A673 (cell line): ENCODE data around the gene SEMA5A. TPM values are rescaled to one million over a fixed set of nuclear protein-coding genes. Genes with fewer than 3 reads are reported as not detected.

Source experiments
- BruUV-seq: library from RNA; stranded (reverse); fragments of 400-500 nt; replicated peaks from 2 replicates; lab custom pipeline; 2021; lab: Mats Ljungman, UMichigan
- CTCF ChIA-PET: fragments of 300-600 bp; sonication (Branson Sonifier 250); formaldehyde crosslinking; loops from one replicate; lab custom pipeline; 2022; ENCODE audit warnings: antibody characterized with exemption; lab: Charles Lee
- POLR2A ChIA-PET: fragments of 300-600 bp; sonication (Branson Sonifier 250); formaldehyde crosslinking; loops from one replicate; lab custom pipeline; 2022; ENCODE audit warnings: antibody characterized with exemption; ENCODE audit not compliant: low non-redundant PET; lab: Charles Lee
- DNase-seq: peaks from one replicate; pipeline ENCODE4 v3.0.0-alpha.2; 2015; ENCODE audit warnings: low spot score
- H3K27ac ChIP-seq: fragments of 200-600 bp; sonication (generic); 2 replicates; pipeline ENCODE4 v1.5.1; 2016; ENCODE audit warnings: mixed run types, low read depth, mild to moderate bottlenecking, mixed read lengths, antibody characterized with exemption, low read length; ENCODE audit not compliant: poor library complexity, severe bottlenecking
- H3K27me3 ChIP-seq: fragments of 200-600 bp; sonication (generic); replicated peaks from 2 replicates; pipeline ENCODE4 v1.6.1; 2017; ENCODE audit warnings: mixed run types, low read depth, mild to moderate bottlenecking, mixed read lengths, antibody characterized with exemption, low read length; ENCODE audit not compliant: insufficient read depth, poor library complexity
- H3K36me3 ChIP-seq: fragments of 200-600 bp; sonication (generic); 2 replicates; pipeline ENCODE4 v1.6.1; 2016; ENCODE audit warnings: mixed run types, mild to moderate bottlenecking, mixed read lengths, antibody characterized with exemption, low read length; ENCODE audit not compliant: insufficient read depth, poor library complexity, severe bottlenecking
- H3K4me1 ChIP-seq: fragments of 200-600 bp; sonication (generic); 2 replicates; pipeline ENCODE4 v1.6.1; 2017; ENCODE audit warnings: mixed run types, mild to moderate bottlenecking, mixed read lengths, antibody characterized with exemption, low read length; ENCODE audit not compliant: insufficient read depth, poor library complexity, severe bottlenecking
- H3K4me3 ChIP-seq: fragments of 200-600 bp; sonication (generic); 2 replicates; pipeline ENCODE4 v1.5.1; 2016; ENCODE audit warnings: low read depth, mixed run types, mild to moderate bottlenecking, mixed read lengths, low read length; ENCODE audit not compliant: poor library complexity, severe bottlenecking
- H3K9me3 ChIP-seq: fragments of 200-600 bp; sonication (generic); 2 replicates; pipeline ENCODE4 v1.6.1; 2016; ENCODE audit warnings: mixed run types, low read depth, mild to moderate bottlenecking, mixed read lengths, antibody characterized with exemption, low read length; ENCODE audit not compliant: poor library complexity, severe bottlenecking
- EZH2 ChIP-seq: fragments of 200-600 bp; sonication (generic); IDR thresholded peaks from 2 replicates; pipeline ENCODE4 v1.6.1; 2017; ENCODE audit warnings: borderline replicate concordance, low read depth, mild to moderate bottlenecking, mixed read lengths, antibody characterized with exemption, low read length; ENCODE audit not compliant: poor library complexity, severe bottlenecking
- intact Hi-C: fragments of 100-400 bp; cut with micrococcal nuclease; formaldehyde crosslinking; loops from one replicate; pipeline ENCODE4 v1.10.0; 2022; ENCODE audit not compliant: unreplicated experiment
- total RNA-seq: library from RNA; stranded (reverse); gene quantifications from 2 replicates; pipeline ENCODE4 v1.2.3, GENCODE V29; 2021
- TF ChIP-seq, protein P1 (sequence below): fragments of 300-800, 200-600 bp; sonication (generic); conservative IDR thresholded peaks from 2 replicates; pipeline ENCODE4 v1.5.1; 2017; ENCODE audit warnings: low read depth, mild to moderate bottlenecking, antibody characterized with exemption, low read length, moderate library complexity, mixed read lengths

The SEMA5A gene
- total RNA-seq, 1 experiment from 2014 or later: 0.17 TPM

DNA sequence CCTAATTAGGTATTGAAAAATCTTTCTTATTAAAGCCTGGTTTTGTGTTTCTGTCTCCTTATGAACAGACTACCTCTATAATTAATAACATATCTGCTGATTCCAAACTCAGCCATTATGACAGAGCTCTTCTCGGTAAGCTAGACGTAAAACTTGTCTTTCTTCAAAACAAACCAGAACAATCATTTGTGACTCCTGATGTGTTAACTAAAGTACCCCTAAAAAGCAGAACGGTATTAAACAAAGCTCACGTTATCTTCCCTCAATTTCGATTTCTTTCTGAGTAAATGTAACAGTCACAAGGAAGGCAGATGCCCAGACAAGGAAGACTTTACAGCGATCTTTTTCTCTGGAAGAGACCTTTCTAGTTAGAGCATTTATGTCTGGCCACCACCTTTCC lies 1.8 kb downstream of the SEMA5A start:
- ChIA-PET POLR2A (no interaction called here), CTCF (no interaction called here)
- peaks cover 28% of the 10 kb centered on the region for H3K27me3 ChIP-seq
- H3K9me3 ChIP-seq: no peaks in the 10 kb centered on the region
- H3K36me3 ChIP-seq: no peaks in the 10 kb centered on the region
- no TSS peak for BruUV-seq
- DNase-seq: no peak
- H3K27ac ChIP-seq: no peak overlapping the region
- intact Hi-C loops: loop anchor here (5.0 kb wide), 2 partner anchors 182 to 1617 kb away; no protein-coding TSS in a partner anchor
- H3K4me1 ChIP-seq: peaks cover 11% of the 10 kb centered on the region
- no peak for TF ChIP-seq EZH2
- TF ChIP-seq, protein P1, sequence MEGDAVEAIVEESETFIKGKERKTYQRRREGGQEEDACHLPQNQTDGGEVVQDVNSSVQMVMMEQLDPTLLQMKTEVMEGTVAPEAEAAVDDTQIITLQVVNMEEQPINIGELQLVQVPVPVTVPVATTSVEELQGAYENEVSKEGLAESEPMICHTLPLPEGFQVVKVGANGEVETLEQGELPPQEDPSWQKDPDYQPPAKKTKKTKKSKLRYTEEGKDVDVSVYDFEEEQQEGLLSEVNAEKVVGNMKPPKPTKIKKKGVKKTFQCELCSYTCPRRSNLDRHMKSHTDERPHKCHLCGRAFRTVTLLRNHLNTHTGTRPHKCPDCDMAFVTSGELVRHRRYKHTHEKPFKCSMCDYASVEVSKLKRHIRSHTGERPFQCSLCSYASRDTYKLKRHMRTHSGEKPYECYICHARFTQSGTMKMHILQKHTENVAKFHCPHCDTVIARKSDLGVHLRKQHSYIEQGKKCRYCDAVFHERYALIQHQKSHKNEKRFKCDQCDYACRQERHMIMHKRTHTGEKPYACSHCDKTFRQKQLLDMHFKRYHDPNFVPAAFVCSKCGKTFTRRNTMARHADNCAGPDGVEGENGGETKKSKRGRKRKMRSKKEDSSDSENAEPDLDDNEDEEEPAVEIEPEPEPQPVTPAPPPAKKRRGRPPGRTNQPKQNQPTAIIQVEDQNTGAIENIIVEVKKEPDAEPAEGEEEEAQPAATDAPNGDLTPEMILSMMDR: no peak
- no peak overlapping the region for H3K4me3 ChIP-seq

GRCh38 chr5:9543311-9543920 lies 2.5 kb downstream of the SEMA5A start:
- Histone ChIP-seq H3K9me3 (no peaks in the 10 kb centered on the region), H3K4me3 (no peak overlapping the region), H3K36me3 (no peaks in the 10 kb centered on the region), H3K27me3 (peaks cover 28% of the 10 kb centered on the region), H3K27ac (no peak overlapping the region), H3K4me1 (peaks cover 11% of the 10 kb centered on the region)
- no TSS peak for BruUV-seq
- TF ChIP-seq EZH2: no peak
- TF ChIP-seq, protein P1: no peak
- ChIA-PET CTCF (no interaction called here), POLR2A (no interaction called here)
- no peak for DNase-seq
- intact Hi-C loops: loop anchor here (5.0 kb wide), 2 partner anchors 181 to 1616 kb away; no protein-coding TSS in a partner anchor

DNA sequence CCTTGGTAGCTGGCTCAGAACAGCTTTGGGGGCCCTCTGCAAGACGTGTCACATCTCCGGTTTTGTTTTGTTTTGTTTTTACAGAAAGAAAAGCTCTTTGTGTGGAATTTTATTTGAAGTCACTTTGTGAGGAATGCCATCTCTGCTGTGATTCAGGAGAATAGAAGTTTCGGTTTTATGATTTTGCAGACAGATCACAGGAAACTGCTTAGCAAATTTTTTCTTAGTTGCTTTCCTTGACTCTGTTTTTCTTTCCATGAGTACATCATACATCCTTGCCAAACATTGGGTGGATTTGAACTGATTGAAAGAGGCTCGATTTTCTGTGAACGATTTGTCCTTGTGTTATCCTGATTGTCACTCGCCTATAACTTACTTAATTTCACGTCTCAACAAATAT lies 5.1 kb downstream of the SEMA5A start:
- ChIA-PET POLR2A (no interaction called here), CTCF (no interaction called here)
- BruUV-seq: no TSS peak
- no peaks in the 10 kb centered on the region for H3K36me3 ChIP-seq
- TF ChIP-seq EZH2: no peak
- TF ChIP-seq, protein P1: no peak
- H3K27me3 ChIP-seq: peaks cover 18% of the 10 kb centered on the region
- intact Hi-C loops: loop anchor here (5.0 kb wide), 2 partner anchors 178 to 1613 kb away; no protein-coding TSS in a partner anchor
- no peak for DNase-seq
- no peak overlapping the region for H3K27ac ChIP-seq
- H3K4me3 ChIP-seq: no peak overlapping the region
- H3K9me3 ChIP-seq: no peaks in the 10 kb centered on the region
- H3K4me1 ChIP-seq: peaks cover 11% of the 10 kb centered on the region
